GM23248 (cell line): ENCODE data around the gene TPPP3. TPM values are rescaled to one million over a fixed set of nuclear protein-coding genes. Genes with fewer than 3 reads are reported as not detected.

Experiments
- DNase-seq: peaks from one replicate; pipeline ENCODE4 v3.0.0-alpha.2; 2015
- H2AFZ ChIP-seq: fragments of 200-600 bp; sonication (generic); 2 replicates; pipeline ENCODE4 v1.6.1; 2016; ENCODE audit warnings: antibody characterized with exemption
- H3F3A ChIP-seq: fragments of 200-600 bp; sonication (generic); 2 replicates; pipeline ENCODE4 v1.6.1; 2016; ENCODE audit warnings: mild to moderate bottlenecking, antibody characterized with exemption, mixed run types; ENCODE audit not compliant: insufficient read depth
- H3K27ac ChIP-seq: fragments of 200-600 bp; sonication (generic); 2 replicates; pipeline ENCODE4 v1.5.1; 2016; ENCODE audit warnings: mild to moderate bottlenecking
- H3K27me3 ChIP-seq: fragments of 200-600 bp; sonication (generic); replicated peaks from 2 replicates; pipeline ENCODE4 v1.6.1; 2016; ENCODE audit warnings: mild to moderate bottlenecking; ENCODE audit not compliant: insufficient read depth
- H3K36me3 ChIP-seq: fragments of 200-600 bp; sonication (generic); 2 replicates; pipeline ENCODE4 v1.6.1; 2016; ENCODE audit warnings: low read depth, mild to moderate bottlenecking
- H3K4me1 ChIP-seq: fragments of 200-600 bp; sonication (generic); 2 replicates; pipeline ENCODE4 v1.6.1; 2016; ENCODE audit warnings: mild to moderate bottlenecking; ENCODE audit not compliant: insufficient read depth
- H3K4me2 ChIP-seq: fragments of 200-600 bp; sonication (generic); one replicate; pipeline ENCODE4 v1.6.1; 2016; ENCODE audit warnings: mild to moderate bottlenecking; ENCODE audit not compliant: unreplicated experiment
- H3K4me3 ChIP-seq: fragments of 200-600 bp; sonication (generic); 2 replicates; pipeline ENCODE4 v1.5.1; 2016; ENCODE audit warnings: mild to moderate bottlenecking
- H3K79me2 ChIP-seq: fragments of 200-600 bp; sonication (generic); 2 replicates; pipeline ENCODE4 v1.6.1; 2016; ENCODE audit warnings: mild to moderate bottlenecking; ENCODE audit not compliant: insufficient read depth
- H3K9ac ChIP-seq: fragments of 200-600 bp; sonication (generic); 2 replicates; pipeline ENCODE4 v1.6.1; 2016; ENCODE audit warnings: mild to moderate bottlenecking
- H3K9me2 ChIP-seq: fragments of 200-600 bp; sonication (generic); 2 replicates; pipeline ENCODE4 v1.6.1; 2016; ENCODE audit warnings: mixed run types, mild to moderate bottlenecking, moderate library complexity; ENCODE audit not compliant: insufficient read depth
- H3K9me3 ChIP-seq: fragments of 200-600 bp; sonication (generic); one replicate; pipeline ENCODE4 v1.6.1; 2017; ENCODE audit warnings: low read depth
- H4K20me1 ChIP-seq: fragments of 200-600 bp; sonication (generic); 2 replicates; pipeline ENCODE4 v1.6.0; 2016; ENCODE audit not compliant: insufficient read depth
- EZH2 ChIP-seq: fragments of 200-600 bp; sonication (generic); IDR thresholded peaks from 2 replicates; pipeline ENCODE4 v1.6.1; 2018; ENCODE audit warnings: antibody characterized with exemption, mild to moderate bottlenecking; ENCODE audit not compliant: insufficient read depth, poor library complexity, severe bottlenecking
- EZH2phosphoT487 ChIP-seq: fragments of 200-600 bp; sonication (generic); IDR thresholded peaks from 2 replicates; pipeline ENCODE4 v1.6.1; 2018; ENCODE audit warnings: antibody characterized with exemption, moderate library complexity, mild to moderate bottlenecking, low read depth; ENCODE audit not compliant: insufficient read depth
- WGBS, 2 experiments: methylation state at CpG; one replicate each; pipeline ENCODE4 v1.1.6; 2015 to 2017; ENCODE audit warnings: low lambda C conversion rate in 2 of 2, low coverage in 1 of 2; ENCODE audit errors: missing lambda C conversion rate in 2 of 2; 5-methylcytosine and 5-hydroxymethylcytosine counted together
- in situ Hi-C: fragments of 300-500 bp; cut with MboI; formaldehyde crosslinking; loops from 2 replicates; pipeline ENCODE4 v1.15.0; 2020
- polyA plus RNA-seq: library from polyadenylated mRNA; unstranded; fragments of >200 nt; fragmentation: Nextera tagmentation; extraction: Ambion mirVana; gene quantifications from 2 replicates; pipeline ENCODE4 v1.2.1, GENCODE V29; 2016
- total RNA-seq: library from RNA; depleted of rRNA; stranded (reverse); fragments of >200 nt; shearing (Covaris generic); gene quantifications from 2 replicates; pipeline ENCODE4 v1.2.3, GENCODE V29; 2014

TPPP3 gene
- total and polyA plus RNA-seq, 2 experiments from 2014 or later = 1.9 TPM; not detected in 1

GRCh38 chr16:67396159-67397035 is 3.1 kb upstream of the TPPP3 start:
- Histone ChIP-seq H3K27ac (no peak overlapping the region), H3K36me3 (no peaks in the 10 kb centered on the region), H3K79me2 (no peaks in the 10 kb centered on the region), H3K4me3 (no peak overlapping the region), H2AFZ (no peak overlapping the region), H3F3A (no peaks in the 10 kb centered on the region), H3K9me3 (no peaks in the 10 kb centered on the region), H4K20me1 (no peaks in the 10 kb centered on the region), H3K9me2 (no peaks in the 10 kb centered on the region), H3K27me3 (no peaks in the 10 kb centered on the region), H3K4me1 (peaks cover 6% of the 10 kb centered on the region; the same call in 1 of the 2 replicates), H3K4me2 (peak overlapping the region; percentile 1), H3K9ac (peak overlapping the region; percentile 65)
- in situ Hi-C loops = no loop called here
- DNase-seq = peak; percentile 93
- TF ChIP-seq EZH2phosphoT487 (no peak), EZH2 (no peak)
- 22 to 35% methylated on average over 17 to 28 of the region's 31 CpGs for WGBS, 2 experiments

- peaks cover 6% of the 10 kb centered on the region; the same call in 1 of the 2 replicates for H3K4me1 ChIP-seq
- H3F3A ChIP-seq = no peaks in the 10 kb centered on the region
- H2AFZ ChIP-seq = no peak overlapping the region
- no peaks in the 10 kb centered on the region for H3K36me3 ChIP-seq
- no peaks in the 10 kb centered on the region for H4K20me1 ChIP-seq
- 81 to 86% methylated on average over 13 of the region's 13 CpGs for WGBS, 2 experiments
- in situ Hi-C loops = no loop called here
- no peak overlapping the region for H3K27ac ChIP-seq
- H3K27me3 ChIP-seq = no peaks in the 10 kb centered on the region
- DNase-seq = peak; percentile 45
- peak overlapping the region; percentile 33; the same call in 1 of the 2 replicates for H3K9ac ChIP-seq
- H3K4me2 ChIP-seq = no peak overlapping the region
- no peaks in the 10 kb centered on the region for H3K79me2 ChIP-seq
- TF ChIP-seq EZH2 (no peak), EZH2phosphoT487 (no peak)
- no peaks in the 10 kb centered on the region for H3K9me3 ChIP-seq
- H3K9me2 ChIP-seq = no peaks in the 10 kb centered on the region
- no peak overlapping the region for H3K4me3 ChIP-seq
These were observed 2.3 kb upstream of the TPPP3 start for GRCh38 chr16:67395458-67396158.

- H3K9ac ChIP-seq = no peak overlapping the region
- WGBS, 2 experiments = 91 to 93% methylated on average over 10 of the region's 10 CpGs
- in situ Hi-C loops = no loop called here
These were observed 1.8 kb upstream of the TPPP3 start for GRCh38 chr16:67395105-67395457.

More at GRCh38 chr16:67395105-67395457, 1.8 kb upstream of the TPPP3 start:
- no peaks in the 10 kb centered on the region for H3K36me3 ChIP-seq
- H2AFZ ChIP-seq = no peak overlapping the region
- no peaks in the 10 kb centered on the region for H3F3A ChIP-seq
- no peaks in the 10 kb centered on the region for H3K27me3 ChIP-seq
- H3K4me2 ChIP-seq = no peak overlapping the region
- H3K4me3 ChIP-seq = no peak overlapping the region
- H4K20me1 ChIP-seq = no peaks in the 10 kb centered on the region
- no peaks in the 10 kb centered on the region for H3K9me2 ChIP-seq
- no peak overlapping the region for H3K27ac ChIP-seq
- H3K9me3 ChIP-seq = no peaks in the 10 kb centered on the region
- no peak for DNase-seq
- H3K4me1 ChIP-seq = peaks cover 6% of the 10 kb centered on the region; the same call in 1 of the 2 replicates
- H3K79me2 ChIP-seq = no peaks in the 10 kb centered on the region
- no peak for TF ChIP-seq EZH2phosphoT487
- no peak for TF ChIP-seq EZH2
